Right lobe of liver (tissue), 6 donors: ENCODE measurements around the gene IL20RA. TPM values are rescaled to one million over a fixed set of nuclear protein-coding genes. Genes with fewer than 3 reads are reported as not detected.

ENCODE experiments used
- ATAC-seq, 4 donors: fragments of 200-7000 bp; cut with Tn5 transposase; one replicate each; pipeline ENCODE4 v1.9.1; 2020; ENCODE audit warnings: mild to moderate bottlenecking in 4 of 4, moderate library complexity in 4 of 4
- DNase-seq, 3 donors: peaks; one replicate each; pipeline ENCODE4 v3.0.0-alpha.2; 2020
- H3K27ac ChIP-seq, 3 donors: fragments of 200-600 bp; one replicate each; pipeline ENCODE4 v1.8.0; 2022
- H3K27me3 ChIP-seq, 2 donors: fragments of 200-600 bp; one replicate each; pipeline ENCODE4 v1.8.0; 2022
- H3K36me3 ChIP-seq, 4 donors: fragments of 200-600 bp; sonication (generic) in 1 of 4; one replicate each; pipeline versions ENCODE4 v1.5.1 to v1.8.0; 2017 to 2022; ENCODE audit warnings: control low read depth in 1 of 4
- H3K4me1 ChIP-seq, 4 donors: fragments of 200-600 bp; sonication (generic) in 1 of 4; one replicate each; pipeline versions ENCODE4 v1.5.1 to v1.8.0; 2017 to 2022; ENCODE audit warnings: control low read depth in 1 of 4
- H3K4me3 ChIP-seq, 3 donors: fragments of 200-600 bp; one replicate each; pipeline ENCODE4 v1.8.0; 2022
- H3K9me3 ChIP-seq, 4 donors: fragments of 200-600 bp; sonication (generic) in 1 of 4; one replicate each; pipeline versions ENCODE4 v1.5.1 to v1.8.0; 2017 to 2022; ENCODE audit warnings: control low read depth in 1 of 4
- CTCF ChIP-seq, 4 donors: fragments of 200-600 bp in 3 of 4; fragments of 450-650 bp in 1 of 4; IDR thresholded peaks; one replicate each; pipeline versions ENCODE4 v1.5.1 to v1.8.0; 2016 to 2022; ENCODE audit warnings: antibody characterized with exemption in 4 of 4, mild to moderate bottlenecking in 2 of 4
- POLR2A ChIP-seq: fragments of 450-650 bp; IDR thresholded peaks from one replicate; pipeline ENCODE4 v1.6.1; 2017; ENCODE audit warnings: antibody characterized with exemption, mild to moderate bottlenecking
- WGBS: methylation state at CpG from one replicate; pipeline ENCODE4 v1.1.6; 2018; ENCODE audit warnings: low coverage, low lambda C conversion rate; ENCODE audit not compliant: insufficient coverage; ENCODE audit errors: missing lambda C conversion rate; 5-methylcytosine and 5-hydroxymethylcytosine counted together
- intact Hi-C, 2 donors: fragments of 100-400 bp; cut with DNase I; formaldehyde crosslinking; loops; one replicate each; pipeline versions ENCODE4 v1.11.2 to v1.14.1; 2022
- total RNA-seq, 6 experiments: library from RNA; depleted of rRNA in 2 of 6; stranded (reverse); fragments of >200 nt in 2 of 6; fragmentation: NEBNext Ultra II Directional in 3 of 6; extraction: Animal tissue kit (Norgen Biotek cat#: 25700) in 3 of 6; gene quantifications; one replicate each; pipeline versions ENCODE4 v1.1.0 to v1.2.4, GENCODE V29; 2016 to 2023
- donor health status: DM: no; HTN: yes; CAD: no.
- donor health status: DM: no; HTN: no; CAD: no.
- donor health status: DM: no; HTN: no; CAD: no.
- donor health status: DM: no; HTN: yes; CAD: no.
- donor health status: DM: no; HTN: yes; CAD: no.

Gene IL20RA
- total RNA-seq, 6 experiments from 2014 or later = 0.06 to 0.70 (median 0.12) TPM

GRCh38 chr6:137033828-137034227 lies 10.9 kb downstream of the IL20RA start:
- Histone ChIP-seq H3K9me3 (no peaks in the 10 kb centered on the region), H3K4me1 (no peaks in the 10 kb centered on the region), H3K27ac (no peak overlapping the region), H3K4me3 (no peak overlapping the region), H3K36me3 (no peaks in the 10 kb centered on the region), H3K27me3 (peaks cover 0 to 15% of the 10 kb centered on the region in 2 donors)
- TF ChIP-seq POLR2A (no peak), CTCF (IDR thresholded peaks at IDR 0.05) (no peak)
- ATAC-seq = peak in 3 of 4 donors; percentile 33 to 52 (median 37)
- DNase-seq = no peak
- 39% methylated on average over 2 of the region's 2 CpGs for WGBS
- intact Hi-C loops = no loop called here

DNA sequence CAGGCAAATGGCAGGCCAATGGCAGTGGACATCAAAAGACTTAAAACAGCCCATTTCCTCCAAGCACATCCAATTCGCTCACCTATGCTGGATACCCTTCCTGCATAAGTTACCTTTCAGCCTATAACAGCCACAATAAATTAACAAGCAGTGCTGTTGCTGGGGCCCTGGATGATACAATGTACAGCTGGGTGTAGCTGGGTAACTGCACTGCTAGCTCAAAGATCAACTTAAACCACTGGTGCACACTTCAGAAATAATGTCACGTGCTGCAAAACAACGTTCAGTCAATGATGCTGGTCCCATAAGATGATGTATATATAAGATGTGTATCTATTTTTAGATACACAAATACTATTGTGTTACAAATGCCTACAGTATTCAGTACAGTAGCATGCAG lies 13.6 kb downstream of the IL20RA start:
- DNase-seq (no peak), ATAC-seq (no peak)
- Histone ChIP-seq H3K27ac (no peak overlapping the region), H3K4me1 (no peaks in the 10 kb centered on the region), H3K4me3 (no peak overlapping the region), H3K36me3 (no peaks in the 10 kb centered on the region), H3K9me3 (no peaks in the 10 kb centered on the region), H3K27me3 (peaks cover 0 to 26% of the 10 kb centered on the region in 2 donors)
- 63% methylated on average over 3 of the region's 3 CpGs for WGBS
- no peak for TF ChIP-seq POLR2A
- no peak for TF ChIP-seq CTCF (IDR thresholded peaks at IDR 0.05)
- intact Hi-C loops = no loop called here

DNA sequence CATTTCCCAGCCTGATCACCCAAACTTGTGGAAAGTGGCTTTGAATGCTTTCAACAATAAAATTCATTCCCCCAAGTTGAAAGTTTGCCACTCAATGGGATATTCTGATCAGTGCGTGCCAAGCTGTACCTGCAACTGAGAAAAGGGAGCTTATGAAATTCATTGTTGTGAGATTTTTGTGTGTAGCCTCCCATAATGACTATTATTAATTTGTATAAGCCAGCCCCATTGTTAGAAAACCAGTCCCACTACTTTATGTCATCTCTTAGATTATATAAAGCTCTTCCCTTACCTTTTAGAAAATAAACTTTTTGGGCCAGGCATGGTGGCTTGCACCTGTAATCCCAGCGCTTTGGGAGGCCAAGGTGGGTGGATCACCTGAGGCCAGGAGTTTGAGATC lies 15.9 kb downstream of the IL20RA start:
- no peaks in the 10 kb centered on the region for H3K4me1 ChIP-seq
- WGBS = 36% methylated on average over 2 of the region's 2 CpGs
- no peak overlapping the region for H3K4me3 ChIP-seq
- no peak for TF ChIP-seq POLR2A
- TF ChIP-seq CTCF (IDR thresholded peaks at IDR 0.05) = no peak
- no peak overlapping the region for H3K27ac ChIP-seq
- DNase-seq (no peak), ATAC-seq (no peak)
- intact Hi-C loops = no loop called here
- H3K9me3 ChIP-seq = no peaks in the 10 kb centered on the region
- peaks cover 0 to 23% of the 10 kb centered on the region in 2 donors for H3K27me3 ChIP-seq
- no peaks in the 10 kb centered on the region for H3K36me3 ChIP-seq

- no peaks in the 10 kb centered on the region for H3K36me3 ChIP-seq
- TF ChIP-seq POLR2A (no peak), CTCF (IDR thresholded peaks at IDR 0.05) (no peak)
- no peak overlapping the region for H3K27ac ChIP-seq
- H3K27me3 ChIP-seq = peaks cover 0 to 27% of the 10 kb centered on the region in 2 donors
- no peaks in the 10 kb centered on the region for H3K4me1 ChIP-seq
- intact Hi-C loops = no loop called here
- H3K4me3 ChIP-seq = no peak overlapping the region
- 51% methylated on average over 6 of the region's 8 CpGs for WGBS
- DNase-seq (no peak), ATAC-seq (peak in 1 of 4 donors; percentile 21)
- no peaks in the 10 kb centered on the region for H3K9me3 ChIP-seq
Observed at GRCh38 chr6:137025786-137026730, 18.7 kb downstream of the IL20RA start.
